A673 (cell line): Measurements from ENCODE around the gene GSX2.

Experiments used
- CTCF ChIP-seq: fragments of 300-800, 200-600 bp; sonication (generic); conservative IDR thresholded peaks from 2 replicates; pipeline ENCODE4 v1.5.1; 2017; ENCODE audit warnings: low read depth, mild to moderate bottlenecking, antibody characterized with exemption, low read length, moderate library complexity, mixed read lengths
- EZH2 ChIP-seq: fragments of 200-600 bp; sonication (generic); IDR thresholded peaks from 2 replicates; pipeline ENCODE4 v1.6.1; 2017; ENCODE audit warnings: borderline replicate concordance, low read depth, mild to moderate bottlenecking, mixed read lengths, antibody characterized with exemption, low read length; ENCODE audit not compliant: poor library complexity, severe bottlenecking

- no peak for TF ChIP-seq CTCF
- TF ChIP-seq EZH2: no peak
These were observed 8.9 kb upstream of the GSX2 start for GRCh38 chr4:54090804-54091623.
